Muscle layer of duodenum (tissue), 2 donors: ENCODE data around the gene ADCY3.

Experiments
- H3K27ac ChIP-seq: one replicate; pipeline ENCODE4 v1.7.0; 2013; ENCODE audit warnings: mild to moderate bottlenecking, low read length
- H3K27me3 ChIP-seq: one replicate; pipeline ENCODE4 v1.7.0; 2013; ENCODE audit warnings: low read depth, mild to moderate bottlenecking, control low read depth, low read length
- H3K36me3 ChIP-seq, 2 donors: one replicate each; pipeline ENCODE4 v1.7.0; 2013; ENCODE audit warnings: low read length in 2 of 2, control low read depth in 1 of 2, mild to moderate bottlenecking in 1 of 2; ENCODE audit not compliant: insufficient read depth in 2 of 2, control insufficient read depth in 1 of 2
- H3K4me1 ChIP-seq, 2 donors: one replicate each; pipeline ENCODE4 v1.7.0; 2013; ENCODE audit warnings: low read length in 2 of 2, mild to moderate bottlenecking in 2 of 2, control low read depth in 1 of 2, moderate library complexity in 1 of 2; ENCODE audit not compliant: insufficient read depth in 2 of 2, control insufficient read depth in 1 of 2
- H3K4me3 ChIP-seq, 2 donors: one replicate each; pipeline ENCODE4 v1.7.0; 2013; ENCODE audit warnings: low read length in 2 of 2, low read depth in 1 of 2, mild to moderate bottlenecking in 1 of 2
- H3K9me3 ChIP-seq, 2 donors: one replicate each; pipeline ENCODE4 v1.7.0; 2013; ENCODE audit warnings: low read length in 2 of 2, control low read depth in 1 of 2, mild to moderate bottlenecking in 1 of 2; ENCODE audit not compliant: control insufficient read depth in 1 of 2
- donor health status: healthy.

ADCY3 gene

DNA sequence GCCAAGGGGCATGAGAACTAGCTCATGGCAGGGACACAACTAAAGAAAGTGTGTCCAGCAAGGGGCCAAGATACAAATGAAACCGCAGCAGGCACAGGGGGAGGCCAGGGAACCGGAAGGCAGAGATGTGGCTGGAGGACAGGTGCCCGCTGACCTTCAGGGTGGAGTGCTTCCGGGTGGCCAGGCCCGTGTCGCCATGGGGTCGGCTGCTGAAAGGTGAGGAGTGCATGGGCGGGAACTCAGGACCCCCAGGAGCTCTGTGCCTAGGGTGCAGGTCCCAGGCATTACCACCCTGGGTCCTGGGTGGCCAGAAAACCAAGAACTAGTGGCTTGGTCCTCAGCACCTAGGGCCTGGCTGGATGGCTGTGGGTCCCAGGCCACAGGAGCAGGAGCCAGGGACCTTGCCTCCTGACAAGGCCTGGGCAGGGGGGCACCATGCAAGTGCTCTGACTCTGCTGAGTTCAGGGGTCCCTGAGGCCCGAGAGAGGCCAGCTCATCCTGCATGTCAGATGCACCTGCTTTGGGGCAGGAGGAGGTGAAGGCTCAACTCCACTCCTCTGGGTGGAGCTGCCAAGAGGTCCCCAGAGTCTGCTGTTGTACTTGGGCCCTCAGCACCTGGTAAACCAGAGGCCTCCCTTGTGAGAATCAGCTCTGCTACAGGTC, 75.9 kb downstream of the ADCY3 start:
- Histone ChIP-seq H3K27ac (no peak overlapping the region), H3K36me3 (no peaks in the 10 kb centered on the region), H3K9me3 (no peaks in the 10 kb centered on the region), H3K4me3 (no peak overlapping the region), H3K27me3 (no peaks in the 10 kb centered on the region), H3K4me1 (no peaks in the 10 kb centered on the region)

GRCh38 chr2:24843330-24843860, 76.6 kb downstream of the ADCY3 start:
- Histone ChIP-seq H3K36me3 (no peaks in the 10 kb centered on the region), H3K27ac (no peak overlapping the region), H3K9me3 (no peaks in the 10 kb centered on the region), H3K4me3 (no peak overlapping the region), H3K27me3 (no peaks in the 10 kb centered on the region), H3K4me1 (no peaks in the 10 kb centered on the region)

DNA sequence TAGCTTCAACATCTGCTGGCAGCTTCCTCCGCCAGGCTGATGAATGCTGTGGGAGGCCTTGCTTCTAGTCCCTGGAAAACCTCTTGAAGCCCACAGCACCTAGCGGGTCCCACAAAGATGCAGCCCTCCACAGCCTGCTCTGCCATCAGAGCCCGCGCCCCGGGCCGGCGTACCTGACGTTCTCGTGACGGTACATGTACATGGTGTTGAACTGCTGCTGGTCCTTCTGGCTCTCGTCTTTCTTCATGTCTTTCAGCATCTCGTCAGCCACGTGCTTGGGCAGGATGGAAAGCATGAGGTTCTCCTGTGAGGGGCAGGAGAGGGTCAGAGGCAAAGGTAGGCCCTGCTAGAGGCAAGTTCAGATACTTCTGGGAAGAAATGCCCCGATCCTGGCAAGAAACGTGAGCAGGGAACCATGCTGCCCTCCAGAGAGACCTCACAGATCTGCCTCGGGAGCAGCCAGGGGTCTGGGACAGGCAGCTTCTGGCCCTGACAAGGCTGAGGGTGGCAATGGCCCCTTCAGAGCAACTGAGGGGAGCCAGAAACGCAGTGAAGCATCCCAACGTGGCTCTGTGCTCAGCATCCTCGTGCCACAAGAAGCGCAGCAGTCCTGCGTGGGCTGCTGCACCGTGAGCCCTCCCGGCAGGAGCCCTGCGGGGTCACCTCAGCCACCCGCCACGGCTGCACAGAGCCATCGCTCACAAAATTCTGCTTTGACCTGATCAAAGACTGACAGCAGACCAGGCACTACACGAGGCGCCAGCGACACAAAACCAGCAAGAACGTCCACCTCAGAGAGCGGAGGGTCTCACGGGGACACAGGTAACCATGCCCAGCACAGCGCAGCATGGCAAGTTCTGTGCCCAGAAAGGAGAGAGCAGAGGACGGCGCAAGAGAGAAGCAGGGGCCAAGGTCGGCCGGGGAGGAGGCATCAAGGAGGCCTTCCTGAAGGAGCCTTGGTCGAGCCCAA, 77.7 kb downstream of the ADCY3 start:
- H3K27ac ChIP-seq, result no peak overlapping the region
- H3K36me3 ChIP-seq, result no peaks in the 10 kb centered on the region

DNA sequence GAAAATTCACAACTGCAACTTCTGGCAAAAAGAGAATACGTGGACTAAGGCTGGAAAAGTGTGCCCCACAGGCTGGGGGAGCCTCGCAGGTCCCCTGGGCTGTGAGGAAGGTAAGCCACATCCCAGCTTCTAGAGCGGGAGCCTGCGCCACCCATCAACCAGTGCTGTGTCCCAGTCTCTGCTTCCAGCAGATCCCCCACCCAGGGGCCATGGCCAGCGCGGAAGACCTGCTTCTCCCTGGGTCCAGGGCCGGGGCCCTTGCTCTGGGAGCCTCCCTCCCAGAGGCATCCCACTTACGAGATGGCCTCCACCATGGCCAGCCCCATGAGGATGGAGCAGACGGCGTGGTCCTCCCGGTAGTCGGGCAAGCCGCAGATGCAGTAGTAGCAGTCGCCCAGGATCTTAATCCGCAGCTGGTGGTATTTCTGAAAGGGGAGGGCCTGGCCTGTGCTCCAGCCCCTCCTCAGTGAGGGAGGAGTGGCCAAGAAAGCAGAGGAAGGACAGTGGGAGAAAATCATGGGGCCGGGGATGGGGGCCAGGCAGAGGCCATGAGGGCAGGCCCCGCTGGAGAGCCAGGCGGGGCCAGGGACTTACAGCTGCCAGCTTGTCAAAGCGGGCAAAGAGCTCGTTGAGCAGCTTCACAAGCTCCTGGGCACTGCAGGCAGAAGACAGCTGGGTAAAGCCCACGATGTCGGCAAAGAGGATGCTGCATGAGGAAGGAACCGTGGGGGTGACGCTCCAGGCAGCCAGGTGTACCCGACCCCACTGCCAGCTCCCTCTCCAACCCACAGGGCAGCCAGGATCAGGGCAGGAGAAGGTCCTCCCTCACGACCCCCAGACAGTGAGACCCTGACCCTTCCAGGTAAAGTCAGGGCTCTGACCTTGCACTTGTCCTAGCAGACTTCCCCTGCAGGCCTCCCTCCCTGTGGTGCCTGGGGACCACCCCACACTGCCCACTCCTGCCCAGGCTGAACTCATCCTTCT, 78.8 kb downstream of the ADCY3 start:
- H3K27ac ChIP-seq, result no peak overlapping the region
- H3K36me3 ChIP-seq, result peaks cover 0 to 4% of the 10 kb centered on the region in 2 donors
- no peak overlapping the region for H3K4me3 ChIP-seq

More for the DNA sequence above, 77.7 kb downstream of the ADCY3 start:
- Histone ChIP-seq H3K27me3 (no peaks in the 10 kb centered on the region), H3K4me3 (no peak overlapping the region), H3K4me1 (no peaks in the 10 kb centered on the region), H3K9me3 (no peaks in the 10 kb centered on the region)

DNA sequence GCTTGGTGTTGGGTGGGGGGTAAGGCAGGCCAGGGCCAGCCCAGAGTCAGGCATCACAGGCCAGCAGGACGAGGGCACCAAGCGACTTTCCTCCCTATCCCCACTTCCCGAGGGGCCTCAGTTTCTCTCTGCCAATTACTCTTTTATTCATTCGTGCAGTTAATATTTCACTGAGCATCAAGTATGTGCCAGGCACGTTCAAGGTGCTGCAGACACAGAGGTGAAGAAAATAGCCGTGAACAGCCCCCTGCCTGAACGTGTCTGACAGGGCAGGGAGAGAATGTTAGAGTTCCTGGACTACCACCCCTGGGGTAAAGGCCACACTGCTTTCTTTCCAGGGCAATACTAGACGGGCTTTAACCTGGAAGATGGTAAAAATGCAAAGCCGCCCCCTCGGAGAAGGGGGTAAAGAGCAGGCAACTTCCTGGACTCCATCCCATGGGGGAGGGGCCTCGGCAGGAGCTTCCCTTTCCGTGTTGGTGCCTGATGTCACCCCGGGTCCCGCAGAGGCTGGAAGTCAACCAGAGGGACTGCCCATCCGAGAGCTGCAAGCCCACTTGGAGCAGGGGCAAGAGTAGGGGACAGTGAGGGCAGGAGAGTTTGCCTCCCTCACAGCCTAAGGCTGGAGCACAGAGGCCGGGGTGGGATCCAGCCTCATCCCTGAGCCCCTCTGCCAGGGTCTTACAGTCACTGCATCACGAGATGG, 79.7 kb downstream of the ADCY3 start:
- peaks cover 0 to 6% of the 10 kb centered on the region in 2 donors for H3K36me3 ChIP-seq

More for the DNA sequence above, 78.8 kb downstream of the ADCY3 start:
- Histone ChIP-seq H3K4me1 (no peaks in the 10 kb centered on the region), H3K9me3 (no peaks in the 10 kb centered on the region), H3K27me3 (no peaks in the 10 kb centered on the region)

DNA sequence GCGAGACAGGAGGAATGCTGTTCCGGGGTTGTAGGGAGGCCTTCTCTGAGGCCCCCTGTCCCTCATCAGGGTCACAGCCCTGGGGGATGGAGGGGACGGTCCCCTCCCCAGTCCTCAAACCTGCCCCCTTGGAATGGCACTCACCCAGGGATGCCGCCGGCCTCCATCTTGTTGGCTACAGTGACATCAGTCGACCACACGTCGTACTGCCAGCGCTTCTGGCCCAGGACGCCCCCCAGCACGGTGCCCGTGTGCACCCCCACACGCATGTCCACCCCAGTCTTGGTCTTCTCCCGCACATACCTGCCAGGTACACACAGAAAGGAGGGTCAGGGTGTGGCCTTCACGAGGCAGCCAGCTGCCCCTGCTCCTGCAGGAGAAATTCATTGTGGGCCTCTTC, 80.3 kb downstream of the ADCY3 start:
- H3K27ac ChIP-seq, result no peak overlapping the region
- peaks cover 0 to 12% of the 10 kb centered on the region in 2 donors for H3K36me3 ChIP-seq
- H3K27me3 ChIP-seq, result no peaks in the 10 kb centered on the region
- H3K4me1 ChIP-seq, result no peaks in the 10 kb centered on the region
- no peaks in the 10 kb centered on the region for H3K9me3 ChIP-seq
- no peak overlapping the region for H3K4me3 ChIP-seq

More for the DNA sequence above, 79.7 kb downstream of the ADCY3 start:
- Histone ChIP-seq H3K9me3 (no peaks in the 10 kb centered on the region), H3K4me1 (no peaks in the 10 kb centered on the region), H3K27ac (no peak overlapping the region), H3K4me3 (no peak overlapping the region), H3K27me3 (no peaks in the 10 kb centered on the region)

GRCh38 chr2:24838541-24838940, 81.5 kb downstream of the ADCY3 start:
- H3K27ac ChIP-seq, result no peak overlapping the region
- H3K4me3 ChIP-seq, result no peak overlapping the region
- no peaks in the 10 kb centered on the region for H3K27me3 ChIP-seq
- H3K4me1 ChIP-seq, result no peaks in the 10 kb centered on the region
- no peaks in the 10 kb centered on the region for H3K9me3 ChIP-seq
- peaks cover 0 to 12% of the 10 kb centered on the region in 2 donors for H3K36me3 ChIP-seq

DNA sequence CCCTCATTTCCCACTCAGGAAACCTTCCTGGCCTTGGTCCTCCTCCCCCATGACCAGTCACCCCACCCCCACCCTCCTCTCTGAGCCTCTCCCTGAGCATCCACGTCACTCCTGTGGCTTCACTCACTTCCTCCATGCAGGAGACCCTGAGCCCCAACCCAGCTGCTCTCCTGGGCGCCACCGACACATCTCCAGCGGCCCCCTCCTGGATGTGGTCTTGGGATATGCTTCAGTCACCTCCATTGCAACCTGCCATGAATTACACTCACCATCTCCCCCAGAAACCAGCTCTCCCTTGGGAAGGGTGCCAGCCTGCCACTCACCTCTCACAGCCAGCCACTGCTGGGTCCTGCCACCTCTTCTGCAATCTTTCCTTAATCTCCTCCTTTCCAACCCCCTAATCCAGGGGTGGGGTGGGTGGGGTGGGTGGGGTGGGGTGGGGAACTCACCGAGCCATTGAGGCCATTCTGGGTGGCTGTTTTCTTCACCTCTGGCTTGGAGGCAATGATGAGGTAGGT, 82.0 kb downstream of the ADCY3 start:
- Histone ChIP-seq H3K27ac (no peak overlapping the region), H3K4me1 (no peaks in the 10 kb centered on the region), H3K36me3 (peaks cover 0 to 12% of the 10 kb centered on the region in 2 donors), H3K4me3 (no peak overlapping the region), H3K9me3 (no peaks in the 10 kb centered on the region), H3K27me3 (no peaks in the 10 kb centered on the region)

DNA sequence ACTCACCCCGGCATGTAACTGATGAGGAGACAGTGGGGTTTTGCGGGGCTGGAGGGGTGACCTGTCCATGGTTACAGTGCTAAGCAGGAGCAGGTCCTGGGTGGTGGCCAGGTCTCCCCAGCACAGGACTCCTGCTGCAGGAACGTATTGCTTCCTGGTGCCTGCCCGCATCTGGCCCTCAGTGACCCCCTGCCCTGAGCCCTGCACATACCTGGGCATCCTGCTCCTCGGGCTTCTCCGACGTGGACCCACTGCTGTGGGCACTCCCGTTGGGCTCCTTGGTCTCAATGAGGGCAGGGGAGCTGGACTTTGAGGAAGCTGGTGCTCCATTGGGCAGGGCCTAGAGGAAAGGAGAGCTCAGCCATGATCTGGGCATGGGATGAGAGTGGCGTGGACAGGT, 83.3 kb downstream of the ADCY3 start:
- Histone ChIP-seq H3K9me3 (no peaks in the 10 kb centered on the region), H3K27me3 (no peaks in the 10 kb centered on the region), H3K4me3 (no peak overlapping the region), H3K36me3 (peaks cover 0 to 12% of the 10 kb centered on the region in 2 donors), H3K27ac (no peak overlapping the region), H3K4me1 (no peaks in the 10 kb centered on the region)

GRCh38 chr2:24836206-24836605, 83.8 kb downstream of the ADCY3 start:
- Histone ChIP-seq H3K27ac (no peak overlapping the region), H3K36me3 (peaks cover 0 to 12% of the 10 kb centered on the region in 2 donors), H3K4me3 (no peak overlapping the region), H3K9me3 (no peaks in the 10 kb centered on the region), H3K4me1 (no peaks in the 10 kb centered on the region), H3K27me3 (no peaks in the 10 kb centered on the region)
